Thyroid gland (tissue), 4 donors: ENCODE results near the gene KAZALD1.

ENCODE experiments used
- CTCF ChIP-seq, 6 experiments: fragments of 200-600 bp in 3 of 6; fragments of 450-650 bp in 3 of 6; sonication (generic) in 3 of 6; IDR thresholded peaks; one replicate each; pipeline ENCODE4 v1.5.1; 2016 to 2019; ENCODE audit warnings: antibody characterized with exemption in 6 of 6, mild to moderate bottlenecking in 2 of 6, inconsistent platforms in 1 of 6, moderate library complexity in 1 of 6
- POLR2A ChIP-seq, 2 donors: fragments of 450-650 bp; IDR thresholded peaks; one replicate each; pipeline ENCODE4 v1.6.1; 2017; ENCODE audit warnings: antibody characterized with exemption in 2 of 2, mild to moderate bottlenecking in 2 of 2, moderate library complexity in 1 of 2

GRCh38 chr10:101079874-101080273 lies 18.1 kb downstream of the KAZALD1 start:
- TF ChIP-seq CTCF (IDR thresholded peaks at IDR 0.05) (no peak), POLR2A (IDR thresholded peaks at IDR 0.05) (no peak)
